ENCODE data around the gene RBM6.

DNA sequence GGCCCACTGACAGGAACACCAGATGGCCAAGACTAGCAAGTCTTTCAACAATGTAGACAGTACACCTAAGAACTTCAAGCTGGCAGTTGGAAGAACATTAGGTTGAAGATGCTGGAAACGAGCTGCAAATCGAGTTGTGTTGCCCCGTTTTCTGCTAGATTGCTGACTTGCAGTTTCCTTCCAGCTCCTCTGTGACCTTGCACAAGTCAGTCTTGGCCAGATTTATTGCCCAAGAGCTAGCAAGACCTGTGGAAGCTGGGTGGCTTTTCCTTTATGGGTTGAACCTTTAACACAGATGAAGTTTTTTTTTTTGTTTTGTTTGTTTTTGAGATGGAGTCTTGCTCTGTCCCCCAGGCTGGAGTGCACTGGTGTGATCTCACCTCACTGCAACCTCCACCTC lies 2.9 kb upstream of the RBM6 start:
- no peak for TF ChIP-seq POLR2AphosphoS5 (IDR thresholded peaks at IDR 0.05)
- TF ChIP-seq CTCF (IDR thresholded peaks at IDR 0.05) = no peak
- no peak for TF ChIP-seq POLR2A (IDR thresholded peaks at IDR 0.05)
